NCI-H82 treated with DMSO at 0.1 percent for 48 hours (cell line): ENCODE data around the gene NID2.

Source experiments
- DNase-seq: peaks from one replicate; lab custom pipeline; 2025; ENCODE audit not compliant: unreplicated experiment; lab: John Stamatoyannopoulos, UW

The NID2 gene

GRCh38 chr14:51960866-51961265 is 108.0 kb downstream of the NID2 start:
- DNase-seq: no peak

GRCh38 chr14:51959928-51960327 is 108.9 kb downstream of the NID2 start:
- no peak for DNase-seq

GRCh38 chr14:51957950-51958349 is 110.9 kb downstream of the NID2 start:
- no peak for DNase-seq
